Fibroblast of mammary gland (primary cell): ENCODE results near the gene PROC.

ENCODE experiments used
- DNase-seq: peaks from one replicate; pipeline ENCODE4 v3.0.0-alpha.2; 2010; ENCODE audit warnings: low read depth
- H3K4me3 ChIP-seq: 2 replicates; pipeline ENCODE4 v1.5.1; 2011; ENCODE audit warnings: low read depth, mild to moderate bottlenecking, low read length, moderate library complexity; ENCODE audit not compliant: control insufficient read depth
- CTCF ChIP-seq: conservative IDR thresholded peaks from 2 replicates; pipeline ENCODE4 v1.5.1; 2011; ENCODE audit warnings: low read depth, low read length, inconsistent platforms; ENCODE audit not compliant: control insufficient read depth, insufficient read depth

PROC gene

GRCh38 chr2:127463155-127463991 lies 45.1 kb downstream of the PROC start:
- DNase-seq = no peak
- H3K4me3 ChIP-seq = no peak overlapping the region
- TF ChIP-seq CTCF = no peak

GRCh38 chr2:127464470-127465257 lies 46.4 kb downstream of the PROC start:
- H3K4me3 ChIP-seq = no peak overlapping the region
- no peak for DNase-seq
- no peak for TF ChIP-seq CTCF

GRCh38 chr2:127465258-127465657 lies 47.0 kb downstream of the PROC start:
- TF ChIP-seq CTCF = no peak
- no peak for DNase-seq
- H3K4me3 ChIP-seq = no peak overlapping the region

GRCh38 chr2:127469051-127469450 lies 50.8 kb downstream of the PROC start:
- H3K4me3 ChIP-seq = no peak overlapping the region

GRCh38 chr2:127469974-127470373 lies 51.7 kb downstream of the PROC start:
- no peak for TF ChIP-seq CTCF
- no peak overlapping the region for H3K4me3 ChIP-seq
- DNase-seq = no peak

More at GRCh38 chr2:127469051-127469450, 50.8 kb downstream of the PROC start:
- no peak for TF ChIP-seq CTCF
- no peak for DNase-seq

- no peak for TF ChIP-seq CTCF
- no peak overlapping the region for H3K4me3 ChIP-seq
- no peak for DNase-seq
These were observed 53.2 kb downstream of the PROC start for GRCh38 chr2:127471286-127471988.
